ENCODE measurements around the gene MAST3.

MAST3 gene

DNA sequence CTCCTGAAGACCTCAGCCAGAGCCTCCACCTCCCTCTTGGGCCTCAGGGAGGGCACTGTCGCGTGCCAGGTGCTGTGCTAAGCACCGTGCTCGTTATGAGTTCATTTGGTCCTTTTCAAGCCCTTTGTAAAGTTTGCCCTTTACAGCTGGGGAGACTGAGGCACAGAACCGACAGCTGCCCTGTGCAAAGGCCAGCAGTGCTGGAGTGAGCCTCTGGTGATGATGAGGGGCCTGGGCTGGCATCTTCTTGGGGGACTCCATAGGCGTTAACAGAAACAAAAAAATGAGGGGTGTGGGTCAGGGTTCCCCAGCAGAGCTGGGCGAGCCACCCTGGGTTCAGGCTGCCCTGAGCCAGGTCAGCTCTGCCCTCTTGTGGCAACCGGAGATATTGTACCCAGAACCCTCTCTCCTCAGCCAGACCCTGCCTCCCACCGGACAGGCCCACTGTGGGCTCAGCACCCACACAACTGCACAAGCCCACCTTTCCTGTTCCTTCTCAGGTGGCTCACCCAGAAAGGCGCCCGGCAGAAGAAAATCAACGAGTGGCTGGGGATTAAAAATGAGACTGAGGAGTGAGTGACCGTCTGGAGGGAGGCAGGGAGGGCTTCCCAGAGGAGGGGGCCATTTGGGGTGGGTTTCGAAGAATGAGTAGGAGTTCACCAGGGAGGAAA, 70.5 kb downstream of the MAST3 start:
- peak; percentile 93 for DNase-seq (ENCODE audit: low spot score)
- TF ChIP-seq, protein P1, sequence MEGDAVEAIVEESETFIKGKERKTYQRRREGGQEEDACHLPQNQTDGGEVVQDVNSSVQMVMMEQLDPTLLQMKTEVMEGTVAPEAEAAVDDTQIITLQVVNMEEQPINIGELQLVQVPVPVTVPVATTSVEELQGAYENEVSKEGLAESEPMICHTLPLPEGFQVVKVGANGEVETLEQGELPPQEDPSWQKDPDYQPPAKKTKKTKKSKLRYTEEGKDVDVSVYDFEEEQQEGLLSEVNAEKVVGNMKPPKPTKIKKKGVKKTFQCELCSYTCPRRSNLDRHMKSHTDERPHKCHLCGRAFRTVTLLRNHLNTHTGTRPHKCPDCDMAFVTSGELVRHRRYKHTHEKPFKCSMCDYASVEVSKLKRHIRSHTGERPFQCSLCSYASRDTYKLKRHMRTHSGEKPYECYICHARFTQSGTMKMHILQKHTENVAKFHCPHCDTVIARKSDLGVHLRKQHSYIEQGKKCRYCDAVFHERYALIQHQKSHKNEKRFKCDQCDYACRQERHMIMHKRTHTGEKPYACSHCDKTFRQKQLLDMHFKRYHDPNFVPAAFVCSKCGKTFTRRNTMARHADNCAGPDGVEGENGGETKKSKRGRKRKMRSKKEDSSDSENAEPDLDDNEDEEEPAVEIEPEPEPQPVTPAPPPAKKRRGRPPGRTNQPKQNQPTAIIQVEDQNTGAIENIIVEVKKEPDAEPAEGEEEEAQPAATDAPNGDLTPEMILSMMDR (IDR thresholded peaks at IDR 0.05; ENCODE audit: extremely low read depth, missing control alignments), result peak; percentile 36

DNA sequence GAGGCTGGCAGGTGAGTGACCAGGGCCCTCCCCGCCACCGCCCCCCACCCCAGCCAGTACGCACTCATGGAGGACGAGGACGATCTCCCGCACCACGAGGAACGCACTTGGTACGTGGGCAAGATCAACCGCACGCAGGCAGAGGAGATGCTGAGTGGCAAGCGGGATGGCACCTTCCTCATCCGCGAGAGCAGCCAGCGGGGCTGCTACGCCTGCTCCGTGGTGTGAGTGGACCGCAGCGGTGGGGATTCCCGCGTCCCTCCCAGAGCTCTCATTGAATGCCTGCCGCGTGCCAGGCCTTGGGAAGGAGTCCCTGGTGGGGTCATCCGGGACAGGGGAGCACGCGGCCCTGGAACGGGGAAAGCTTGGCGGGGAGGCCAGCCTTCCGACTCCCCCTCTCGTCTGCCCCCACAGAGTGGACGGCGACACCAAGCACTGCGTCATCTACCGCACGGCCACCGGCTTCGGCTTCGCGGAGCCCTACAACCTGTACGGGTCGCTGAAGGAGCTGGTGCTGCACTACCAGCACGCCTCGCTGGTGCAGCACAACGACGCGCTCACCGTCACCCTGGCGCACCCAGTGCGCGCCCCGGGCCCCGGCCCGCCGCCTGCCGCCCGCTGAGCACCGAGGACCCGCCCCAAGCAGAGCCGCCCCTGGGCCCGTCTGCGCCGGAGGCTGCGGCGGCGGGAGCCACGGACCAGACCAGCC, 71.2 kb downstream of the MAST3 start:
- TF ChIP-seq, protein P1 (IDR thresholded peaks at IDR 0.05; ENCODE audit: extremely low read depth, missing control alignments), result no peak
- no peak for DNase-seq (ENCODE audit: low spot score)

DNA sequence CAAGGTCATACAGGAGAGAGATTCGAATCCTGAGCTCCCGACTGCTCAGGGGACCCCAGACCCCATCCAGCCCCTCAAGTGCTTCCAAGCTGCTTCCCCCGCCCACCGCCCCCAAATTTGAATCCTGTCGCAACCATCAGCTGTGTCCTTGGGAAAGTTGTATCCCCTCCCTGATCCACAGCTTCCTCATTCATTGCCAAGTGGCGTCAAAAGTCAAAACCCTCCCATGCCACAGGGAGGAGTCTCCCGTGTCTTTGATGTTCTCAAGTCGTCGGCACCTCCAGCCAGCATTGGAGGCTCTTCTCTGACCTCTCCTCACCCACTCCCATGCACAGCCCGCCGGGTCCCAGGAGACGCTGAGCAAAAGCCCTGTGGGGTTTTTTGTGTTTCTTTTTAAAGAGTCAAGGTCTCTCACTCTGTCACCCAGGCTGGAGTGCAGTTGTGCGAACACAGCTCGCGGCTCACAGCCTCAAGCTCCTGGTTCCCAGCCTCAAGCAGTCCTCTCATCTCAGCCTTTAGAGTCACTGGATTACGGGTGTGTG, 73.2 kb downstream of the MAST3 start:
- TF ChIP-seq, protein P1 (IDR thresholded peaks at IDR 0.05; ENCODE audit: extremely low read depth, missing control alignments), result no peak
- peak; percentile 83 for DNase-seq (ENCODE audit: low spot score)

DNA sequence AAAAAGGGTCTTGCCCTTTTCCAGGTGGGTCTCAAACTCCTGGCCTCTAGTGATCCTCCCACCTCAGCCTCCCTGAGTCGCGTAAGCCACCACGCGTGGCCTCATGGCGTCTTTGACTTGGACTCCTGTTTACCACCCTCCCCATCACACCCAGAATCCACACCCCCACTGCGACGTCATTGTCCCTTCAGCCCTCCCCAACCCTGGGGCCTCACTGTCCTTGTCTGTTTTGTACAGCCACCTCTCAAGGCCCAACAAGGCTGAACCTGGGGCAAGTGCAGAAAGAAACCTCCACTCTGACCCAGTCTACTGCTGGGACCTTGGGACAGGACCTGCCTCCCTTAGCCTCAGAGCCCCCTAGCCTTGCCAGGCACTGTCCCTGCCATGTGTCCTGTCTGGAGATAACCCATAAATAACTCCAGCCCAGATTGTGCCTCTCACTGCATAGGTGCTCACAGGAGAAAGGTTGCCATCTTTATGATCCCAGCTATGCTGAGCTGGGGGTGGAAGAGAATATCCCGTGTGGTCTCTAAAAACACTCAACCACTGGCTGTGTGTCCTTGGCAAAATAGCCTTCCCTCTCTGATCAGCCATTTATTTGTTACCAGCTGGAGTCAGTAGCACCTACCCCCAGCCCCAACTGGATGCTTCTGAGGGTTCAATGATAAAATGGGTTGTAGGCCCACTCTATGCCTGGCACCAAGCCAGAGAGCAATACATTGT, 74.2 kb downstream of the MAST3 start:
- DNase-seq (ENCODE audit: low spot score), result peak; percentile 53
- TF ChIP-seq, protein P1 (IDR thresholded peaks at IDR 0.05; ENCODE audit: extremely low read depth, missing control alignments), result no peak

DNA sequence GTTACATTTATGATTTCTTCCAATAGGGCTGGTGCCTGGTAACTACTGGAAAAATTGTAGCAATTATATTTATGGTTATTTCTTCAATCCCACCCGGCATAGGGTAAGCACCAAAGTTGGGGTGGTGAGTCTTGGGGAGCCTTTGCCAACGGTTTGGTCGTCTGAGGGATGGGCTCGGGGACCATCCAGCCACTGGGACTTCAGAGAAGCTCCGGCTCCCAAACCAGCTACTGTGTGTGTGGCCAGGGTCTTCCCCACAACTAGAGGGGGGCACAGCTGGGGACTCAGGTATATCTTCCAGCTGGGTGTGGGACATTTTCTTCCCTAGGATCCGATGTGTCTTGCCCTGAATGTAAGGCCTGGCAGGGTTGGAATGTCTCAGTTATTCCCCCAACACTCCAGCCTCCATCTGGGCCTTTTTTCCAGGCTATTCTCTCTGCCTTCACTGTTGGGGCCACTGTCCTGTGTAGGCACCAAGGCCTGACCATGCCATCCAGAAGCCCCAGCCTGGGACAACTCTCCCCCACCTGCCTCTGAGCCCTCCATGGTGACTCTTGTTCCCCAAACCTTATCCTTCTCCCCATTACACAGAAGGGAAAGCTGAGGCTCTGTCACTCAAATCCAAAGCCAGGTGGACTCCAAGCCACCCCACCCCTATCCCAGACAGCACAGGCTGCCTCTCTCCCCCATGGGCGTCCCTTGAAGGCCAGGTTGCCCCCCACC, 74.9 kb downstream of the MAST3 start:
- DNase-seq (ENCODE audit: low spot score), result peak; percentile 4
- TF ChIP-seq, protein P1 (IDR thresholded peaks at IDR 0.05; ENCODE audit: extremely low read depth, missing control alignments), result no peak

DNA sequence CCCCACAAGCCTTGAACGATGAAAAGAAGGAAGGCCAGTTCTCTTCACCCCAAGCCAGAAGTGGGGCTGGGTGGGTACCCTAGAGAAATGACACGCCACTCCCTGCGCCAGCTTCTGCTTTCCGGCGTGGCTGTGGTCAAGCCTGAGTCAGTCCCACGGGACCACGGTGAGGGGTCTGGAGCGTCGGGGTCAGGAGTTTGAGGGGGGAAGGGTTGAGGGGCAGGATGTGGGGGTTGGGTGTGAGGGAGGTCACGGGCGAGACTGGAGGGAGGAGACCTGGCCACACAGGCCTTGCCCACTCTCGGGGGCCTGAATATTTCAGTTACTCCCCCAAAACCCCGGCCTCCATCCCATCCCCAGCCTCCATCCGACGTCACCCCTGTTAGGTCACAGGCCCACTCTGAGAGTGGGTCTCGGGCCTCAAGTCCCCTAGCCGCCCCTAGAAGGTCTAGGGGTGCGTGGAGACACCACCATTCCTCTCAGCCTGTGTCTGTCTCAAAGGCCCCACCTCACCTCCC, 75.5 kb downstream of the MAST3 start:
- TF ChIP-seq, protein P1 (IDR thresholded peaks at IDR 0.05; ENCODE audit: extremely low read depth, missing control alignments), result no peak
- DNase-seq (ENCODE audit: low spot score), result peak; percentile 39
